H1 (cell line): ENCODE measurements around the gene SERPINF2. TPM values are rescaled to one million over a fixed set of nuclear protein-coding genes. Genes with fewer than 3 reads are reported as not detected.

Experiments
- CTCF ChIA-PET: fragments of 300-600 bp; sonication (Branson Sonifier 250); formaldehyde crosslinking; loops from one replicate; lab custom pipeline; 2021; ENCODE audit not compliant: partially characterized antibody; lab: Charles Lee
- POLR2A ChIA-PET: fragments of 300-600 bp; sonication (Branson Sonifier 250); formaldehyde crosslinking; loops from one replicate; lab custom pipeline; 2021; ENCODE audit warnings: inconsistent platforms; ENCODE audit not compliant: partially characterized antibody; lab: Charles Lee
- DNase-seq, 2 experiments: peaks; one replicate each; pipeline versions ENCODE4 v3.0.0 to v3.0.0-alpha.2; 2010 to 2022; ENCODE audit warnings: low spot score in 2 of 2, low read depth in 1 of 2, mixed read lengths in 1 of 2
- FAIRE-seq: peaks from 2 replicates; lab custom pipeline; 2011; peaks lifted over from hg19 to GRCh38; lab: Jason Lieb, UNC
- H2AFZ ChIP-seq: 2 replicates; pipeline ENCODE4 v1.8.1; 2012; ENCODE audit warnings: low read length, inconsistent platforms
- H2AK5ac ChIP-seq: 2 replicates; pipeline ENCODE4 v1.6.1; 2013; ENCODE audit warnings: low read depth, low read length
- H2BK120ac ChIP-seq: replicated peaks from 2 replicates; pipeline ENCODE3; 2013; ENCODE audit warnings: low read depth, low read length, inconsistent platforms
- H2BK12ac ChIP-seq: 2 replicates; pipeline ENCODE4 v1.6.1; 2013; ENCODE audit warnings: low read depth, low read length
- H2BK15ac ChIP-seq: 2 replicates; pipeline ENCODE4 v1.6.1; 2013; ENCODE audit warnings: low read length
- H2BK20ac ChIP-seq: 2 replicates; pipeline ENCODE4 v1.6.1; 2013; ENCODE audit warnings: low read length
- H2BK5ac ChIP-seq: 2 replicates; pipeline ENCODE4 v1.6.1; 2013; ENCODE audit warnings: low read depth, low read length
- H3K14ac ChIP-seq: 2 replicates; pipeline ENCODE4 v1.6.1; 2013; ENCODE audit warnings: inconsistent platforms; ENCODE audit not compliant: insufficient read length
- H3K18ac ChIP-seq: 2 replicates; pipeline ENCODE4 v1.6.1; 2013; ENCODE audit warnings: low read length; ENCODE audit errors: extremely low read depth
- H3K23ac ChIP-seq: 2 replicates; pipeline ENCODE4 v1.6.1; 2013; ENCODE audit warnings: inconsistent platforms; ENCODE audit not compliant: insufficient read length
- H3K23me2 ChIP-seq: 2 replicates; pipeline ENCODE4 v1.6.1; 2013; ENCODE audit warnings: low read depth, low read length
- H3K27ac ChIP-seq: 2 replicates; pipeline ENCODE4 v1.6.1; 2011; ENCODE audit warnings: low read depth, low read length, inconsistent platforms
- H3K27me3 ChIP-seq, 4 experiments: replicated peaks in 1 of 4; 1 replicate in 1 of 4; 2 replicates in 3 of 4; pipeline versions ENCODE4 v1.6.1 to v1.8.1; 2011 to 2013; ENCODE audit warnings: low read length in 3 of 4, mild to moderate bottlenecking in 3 of 4, inconsistent platforms in 2 of 4, mixed read lengths in 2 of 4, moderate library complexity in 1 of 4; ENCODE audit not compliant: control insufficient read depth in 3 of 4, insufficient read depth in 3 of 4; ENCODE audit errors: extremely low read depth in 1 of 4
- H3K36me3 ChIP-seq, 4 experiments: 2 replicates each; pipeline versions ENCODE4 v1.6.1 to v1.8.1; 2011 to 2013; ENCODE audit warnings: mild to moderate bottlenecking in 4 of 4, low read length in 3 of 4, moderate library complexity in 2 of 4, control low read depth in 1 of 4, inconsistent platforms in 1 of 4; ENCODE audit not compliant: insufficient read depth in 4 of 4, control insufficient read depth in 2 of 4
- H3K4ac ChIP-seq: replicated peaks from 2 replicates; pipeline ENCODE3; 2013; ENCODE audit warnings: low read length, low read depth, mixed read lengths, inconsistent platforms; ENCODE audit not compliant: insufficient read length
- H3K4me1 ChIP-seq, 4 experiments: replicated peaks in 1 of 4; 1 replicate in 1 of 4; 2 replicates in 3 of 4; pipeline versions ENCODE4 v1.6.1 to v1.8.1; 2011 to 2013; ENCODE audit warnings: low read length in 3 of 4, inconsistent platforms in 2 of 4, mixed read lengths in 1 of 4; ENCODE audit not compliant: insufficient read depth in 4 of 4, control insufficient read depth in 3 of 4
- H3K4me2 ChIP-seq, 2 experiments: 2 replicates each; pipeline versions ENCODE4 v1.6.1 to v1.8.1; 2011 to 2013; ENCODE audit warnings: low read depth in 2 of 2, low read length in 2 of 2, control low read depth in 1 of 2, inconsistent platforms in 1 of 2, mild to moderate bottlenecking in 1 of 2; ENCODE audit not compliant: insufficient read depth in 1 of 2
- H3K4me3 ChIP-seq, 4 experiments: fragments of 200-600, 300-600 bp in 1 of 4; sonication (generic), shearing (Covaris generic), sonication (Bioruptor Twin) in 1 of 4; 2 replicates each; pipeline versions ENCODE4 v1.5.1 to v1.8.1; 2011 to 2016; ENCODE audit warnings: low read length in 4 of 4, low read depth in 3 of 4, control low read depth in 2 of 4, inconsistent platforms in 2 of 4, mild to moderate bottlenecking in 2 of 4, mixed read lengths in 1 of 4, moderate library complexity in 1 of 4; ENCODE audit not compliant: insufficient read depth in 2 of 4; ENCODE audit errors: extremely low read depth in 1 of 4
- H3K56ac ChIP-seq: replicated peaks from 2 replicates; pipeline ENCODE3; 2013; ENCODE audit warnings: low read depth, mild to moderate bottlenecking, mixed read lengths, low read length, inconsistent platforms; ENCODE audit not compliant: insufficient read length
- H3K79me1 ChIP-seq: 2 replicates; pipeline ENCODE4 v1.6.1; 2013; ENCODE audit warnings: low read depth, low read length, control low read depth
- H3K79me2 ChIP-seq, 2 experiments: 2 replicates each; pipeline versions ENCODE4 v1.6.1 to v1.8.1; 2012 to 2013; ENCODE audit warnings: low read length in 2 of 2, mild to moderate bottlenecking in 2 of 2, inconsistent platforms in 1 of 2; ENCODE audit not compliant: insufficient read depth in 2 of 2, control insufficient read depth in 1 of 2
- H3K9ac ChIP-seq, 4 experiments: replicated peaks in 1 of 4; 1 replicate in 1 of 4; 2 replicates in 3 of 4; pipeline versions ENCODE4 v1.6.1 to v1.8.1; 2011 to 2013; ENCODE audit warnings: low read depth in 3 of 4, low read length in 3 of 4, control low read depth in 2 of 4, mild to moderate bottlenecking in 2 of 4, moderate library complexity in 2 of 4, inconsistent platforms in 1 of 4; ENCODE audit errors: extremely low read depth in 1 of 4
- H3K9me3 ChIP-seq, 2 experiments: 2 replicates each; pipeline versions ENCODE4 v1.6.1 to v1.8.1; 2012 to 2013; ENCODE audit warnings: mild to moderate bottlenecking in 2 of 2, moderate library complexity in 2 of 2, control low read depth in 1 of 2, inconsistent platforms in 1 of 2, low read depth in 1 of 2, low read length in 1 of 2, mixed read lengths in 1 of 2; ENCODE audit not compliant: insufficient read depth in 2 of 2
- H4K20me1 ChIP-seq, 2 experiments: replicated peaks in 1 of 2; 2 replicates each; pipeline versions ENCODE3 to v1.8.1; 2011 to 2013; ENCODE audit warnings: inconsistent platforms in 2 of 2, low read length in 2 of 2, mild to moderate bottlenecking in 1 of 2; ENCODE audit not compliant: insufficient read depth in 2 of 2, control insufficient read depth in 1 of 2
- H4K5ac ChIP-seq: 2 replicates; pipeline ENCODE4 v1.6.1; 2013; ENCODE audit warnings: low read length, low read depth, mixed read lengths, inconsistent platforms; ENCODE audit not compliant: insufficient read length
- H4K8ac ChIP-seq: 2 replicates; pipeline ENCODE4 v1.8.0; 2013; ENCODE audit warnings: mild to moderate bottlenecking, moderate library complexity, low read length, inconsistent platforms; ENCODE audit not compliant: insufficient read depth; ENCODE audit errors: extremely low read depth
- H4K91ac ChIP-seq: replicated peaks from 2 replicates; pipeline ENCODE3; 2013; ENCODE audit warnings: low read length, mixed read lengths, inconsistent platforms; ENCODE audit not compliant: insufficient read length
- POLR2AphosphoS5 ChIP-seq: IDR thresholded peaks from 2 replicates; pipeline ENCODE4 v1.6.1; 2011; ENCODE audit warnings: low read depth, low read length
- WGBS, 2 experiments: shearing (Covaris generic) in 1 of 2; methylation state at CpG; one replicate each; pipeline versions ENCODE4 v1.1.6 to v1.1.7; 2013 to 2015; ENCODE audit warnings: low lambda C conversion rate in 2 of 2, mixed read lengths in 2 of 2, inconsistent platforms in 1 of 2, low coverage in 1 of 2, missing lambda C conversion rate in 1 of 2; ENCODE audit not compliant: insufficient replicate concordance in 2 of 2, insufficient coverage in 1 of 2, insufficient read length in 1 of 2; ENCODE audit errors: extremely low coverage in 1 of 2, missing lambda C conversion rate in 1 of 2; 5-methylcytosine and 5-hydroxymethylcytosine counted together
- polyA plus RNA-seq, 7 experiments: library from polyadenylated mRNA; depleted of rRNA in 3 of 7; stranded (reverse) in 5 of 7; unstranded in 2 of 7; fragments of >200 nt in 5 of 7; fragments of 200-250 nt in 2 of 7; gene quantifications; 1 replicate in 5 of 7; 2 replicates in 1 of 7; 4 replicates in 1 of 7; pipeline versions ENCODE4 v1.2.1 to v1.2.3, GENCODE V29; 2011 to 2013; ENCODE audit warnings: missing spikeins in 2 of 7, mixed read lengths in 2 of 7
- total RNA-seq: library from RNA; stranded (reverse); fragmentation: NEBNext Ultra II Directional; extraction: Animal tissue kit (Norgen Biotek cat#: 25700); gene quantifications from 2 replicates; pipeline ENCODE4 v1.2.1, GENCODE V29; 2021

Gene SERPINF2
- total and polyA plus RNA-seq, 2 of the 8 experiments (the other 6 are each of a cell fraction or from before 2014, with no cell fraction given): 1.8 to 3.2 TPM

DNA sequence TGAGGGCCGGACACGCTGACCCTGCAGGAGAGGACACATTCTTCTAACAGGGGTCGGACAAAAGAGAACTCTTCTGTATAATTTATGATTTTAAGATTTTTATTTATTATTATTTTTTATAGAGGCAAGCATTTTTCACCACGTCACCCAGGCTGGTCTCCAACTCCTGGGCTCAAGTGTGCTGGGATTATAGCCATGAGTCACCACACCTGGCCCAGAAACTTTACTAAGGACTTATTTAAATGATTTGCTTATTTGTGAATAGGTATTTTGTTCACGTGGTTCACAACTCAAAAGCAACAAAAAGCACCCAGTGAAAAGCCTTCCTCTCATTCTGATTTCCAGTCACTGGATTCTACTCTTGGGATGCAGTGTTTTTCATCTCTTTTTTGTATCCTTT lies 16.9 kb downstream of the SERPINF2 start:
- Histone ChIP-seq H3K23me2 (peaks cover 9% of the 10 kb centered on the region; the same call in 1 of the 2 replicates), H3K27me3 (no peaks in the 10 kb centered on the region; a peak in 2 of 7 replicates), H2AK5ac (no peak overlapping the region), H4K8ac (no peak overlapping the region), H2BK15ac (no peak overlapping the region), H2AFZ (no peak overlapping the region), H3K79me2 (no peaks in the 10 kb centered on the region), H3K4me2 (no peak overlapping the region), H3K14ac (no peak overlapping the region), H3K36me3 (no peaks in the 10 kb centered on the region), H3K79me1 (no peaks in the 10 kb centered on the region), H3K9me3 (no peaks in the 10 kb centered on the region), H3K27ac (no peak overlapping the region), H2BK12ac (no peak overlapping the region), H3K23ac (no peak overlapping the region), H4K5ac (no peak overlapping the region), H2BK20ac (no peak overlapping the region), H3K56ac (no peak overlapping the region), H3K4me3 (no peak overlapping the region), H4K91ac (no peak overlapping the region), H2BK5ac (no peak overlapping the region), H3K9ac (no peak overlapping the region), H4K20me1 (no peaks in the 10 kb centered on the region), H3K18ac (no peak overlapping the region), H3K4me1 (peaks cover 0 to 26% (median 22%) of the 10 kb centered on the region in 4 experiments; a peak in 6 of 7 replicates), H2BK120ac (no peak overlapping the region), H3K4ac (no peak overlapping the region)
- ChIA-PET POLR2A (no interaction called here), CTCF (no interaction called here)
- DNase-seq (no peak), FAIRE-seq (no peak)
- WGBS, 2 experiments: 86% methylated on average over 5 of the region's 5 CpGs; no CpG with 5 or more reads in 1 of the 2 experiments
- no peak for TF ChIP-seq POLR2AphosphoS5
